ENCODE measurements around the gene ST6GALNAC3.

DNA sequence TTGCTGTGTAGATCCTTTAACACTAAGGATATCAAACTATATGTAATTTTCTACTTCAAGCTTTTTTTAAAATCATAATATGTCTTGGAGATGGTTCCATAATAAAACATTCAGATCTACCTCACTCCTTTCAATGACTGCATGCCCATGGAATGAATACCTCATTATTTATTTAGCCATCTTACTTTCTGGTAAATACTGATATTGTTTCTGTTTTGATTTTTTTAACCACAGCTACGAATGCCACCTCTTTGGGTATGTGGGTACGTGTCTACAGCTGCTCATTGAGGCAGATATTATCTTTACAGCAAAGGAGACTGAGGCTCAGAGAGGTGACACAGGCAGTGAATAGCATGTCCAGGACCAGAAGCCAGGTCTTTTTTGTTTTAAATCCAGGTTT, 215.7 kb downstream of the ST6GALNAC3 start:
- TF ChIP-seq EZH2phosphoT487 (IDR thresholded peaks at IDR 0.05) (no peak), EZH2 (IDR thresholded peaks at IDR 0.05) (no peak)
- TF ChIP-seq, protein P1, sequence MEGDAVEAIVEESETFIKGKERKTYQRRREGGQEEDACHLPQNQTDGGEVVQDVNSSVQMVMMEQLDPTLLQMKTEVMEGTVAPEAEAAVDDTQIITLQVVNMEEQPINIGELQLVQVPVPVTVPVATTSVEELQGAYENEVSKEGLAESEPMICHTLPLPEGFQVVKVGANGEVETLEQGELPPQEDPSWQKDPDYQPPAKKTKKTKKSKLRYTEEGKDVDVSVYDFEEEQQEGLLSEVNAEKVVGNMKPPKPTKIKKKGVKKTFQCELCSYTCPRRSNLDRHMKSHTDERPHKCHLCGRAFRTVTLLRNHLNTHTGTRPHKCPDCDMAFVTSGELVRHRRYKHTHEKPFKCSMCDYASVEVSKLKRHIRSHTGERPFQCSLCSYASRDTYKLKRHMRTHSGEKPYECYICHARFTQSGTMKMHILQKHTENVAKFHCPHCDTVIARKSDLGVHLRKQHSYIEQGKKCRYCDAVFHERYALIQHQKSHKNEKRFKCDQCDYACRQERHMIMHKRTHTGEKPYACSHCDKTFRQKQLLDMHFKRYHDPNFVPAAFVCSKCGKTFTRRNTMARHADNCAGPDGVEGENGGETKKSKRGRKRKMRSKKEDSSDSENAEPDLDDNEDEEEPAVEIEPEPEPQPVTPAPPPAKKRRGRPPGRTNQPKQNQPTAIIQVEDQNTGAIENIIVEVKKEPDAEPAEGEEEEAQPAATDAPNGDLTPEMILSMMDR (IDR thresholded peaks at IDR 0.05) = no peak
